GM19452 (cell line): ENCODE data around the gene CLK4.

Source experiments
- ATAC-seq: cut with Tn5 transposase; IDR thresholded peaks from one replicate; pipeline ENCODE4 v1.9.1; 2021; ENCODE audit not compliant: unreplicated experiment

CLK4 gene

GRCh38 chr5:178626484-178627258 is at the start of gene CLK4:
Gene CLK4, minus strand, starts transcription at chr5:178627050. Its CDS starts 3,634 bp downstream, at chr5:178623416.
- ATAC-seq, result peak; percentile 77

GRCh38 chr5:178675922-178676321 is 49.1 kb upstream of the CLK4 start:
- ATAC-seq, result no peak

DNA sequence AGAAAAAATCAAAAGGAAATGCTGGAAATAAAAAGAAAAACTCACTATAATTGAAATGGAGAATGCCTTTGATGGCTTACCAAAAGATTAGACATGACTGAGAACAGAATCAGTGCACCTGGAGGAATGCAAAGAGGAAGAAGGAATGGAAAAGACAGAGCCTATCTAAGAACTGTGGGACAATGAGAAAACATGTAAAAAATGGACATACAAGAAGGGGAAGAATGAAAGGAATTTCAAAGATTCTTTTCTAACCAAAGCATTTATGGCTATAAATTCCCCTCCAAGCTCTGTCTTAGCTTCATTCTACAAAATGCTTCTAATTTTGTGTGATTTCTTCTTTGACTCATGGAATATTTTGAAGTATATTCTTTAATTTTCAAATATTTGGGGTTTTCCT is 47.5 kb upstream of the CLK4 start:
- ATAC-seq, result no peak

DNA sequence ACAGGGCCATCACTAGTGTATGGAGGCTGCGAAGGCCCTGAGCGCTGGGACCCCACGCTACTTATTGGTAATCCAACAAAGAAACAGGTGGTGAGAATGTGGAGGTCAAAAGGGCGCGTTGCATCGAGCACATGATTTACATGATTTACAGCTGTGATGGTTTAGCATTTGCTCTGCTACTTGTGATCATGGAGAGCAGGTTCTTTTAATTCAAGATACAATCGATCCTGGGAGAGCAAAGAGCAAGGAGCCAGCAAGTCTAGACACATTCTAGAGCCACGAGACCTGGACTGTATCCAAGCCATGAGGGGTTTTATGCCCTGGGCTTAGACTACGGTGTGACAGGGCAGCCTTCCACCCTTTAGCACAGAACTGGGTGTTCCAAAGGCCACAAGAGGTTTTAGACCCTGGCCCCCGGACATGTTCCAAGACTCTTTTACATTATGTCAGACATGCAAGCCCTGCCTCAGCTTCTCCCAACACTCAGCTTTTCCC is 47.0 kb upstream of the CLK4 start:
- no peak for ATAC-seq

- ATAC-seq, result no peak
Measured at GRCh38 chr5:178672630-178673029, 45.8 kb upstream of the CLK4 start.

DNA sequence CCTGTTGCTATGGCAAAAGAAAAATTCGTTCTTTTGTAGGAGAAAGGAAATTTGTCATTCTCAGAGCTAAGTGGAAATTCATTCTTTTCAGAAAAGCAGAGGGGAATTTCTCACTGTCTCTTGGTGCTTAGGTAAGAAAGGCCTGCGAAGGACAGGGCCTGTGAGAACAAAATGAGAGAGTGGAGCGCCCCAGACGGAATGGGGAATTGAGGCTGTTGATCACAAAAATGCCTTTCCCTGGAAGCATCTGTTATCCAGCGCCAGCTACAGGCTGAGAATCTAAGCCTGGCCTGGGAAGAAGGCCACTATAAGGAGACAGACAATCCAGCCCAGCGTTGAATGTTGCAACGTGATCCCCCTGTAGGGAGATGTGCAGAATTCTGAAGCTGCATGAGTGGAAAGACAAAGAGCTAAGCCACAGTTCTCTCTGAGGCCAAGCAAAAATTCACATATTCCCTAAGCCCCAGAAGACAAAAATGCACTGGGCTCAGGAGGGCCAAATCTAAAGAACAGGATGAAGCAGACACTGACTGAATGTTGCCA is 44.8 kb upstream of the CLK4 start:
- no peak for ATAC-seq

GRCh38 chr5:178670351-178670885 is 43.6 kb upstream of the CLK4 start:
- no peak for ATAC-seq

DNA sequence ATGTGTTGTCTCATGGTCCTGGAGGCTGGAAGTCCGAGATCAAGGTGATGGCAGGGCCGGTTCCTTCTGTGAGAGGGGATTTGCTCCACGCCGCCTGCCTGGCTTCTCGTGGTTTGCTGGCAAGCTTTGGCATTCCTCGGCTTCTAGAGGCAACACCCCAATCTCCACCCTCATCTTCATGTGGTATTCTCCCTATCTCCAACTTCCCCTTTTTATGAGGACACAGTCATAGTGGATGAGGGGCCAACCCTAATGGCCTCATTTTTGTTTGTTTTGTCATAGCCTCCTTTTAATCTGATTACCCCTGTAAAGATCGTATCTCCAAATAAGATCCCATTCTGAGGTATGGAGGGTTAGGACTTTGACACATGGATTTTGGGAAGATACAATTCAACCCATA is 41.7 kb upstream of the CLK4 start:
- no peak for ATAC-seq

DNA sequence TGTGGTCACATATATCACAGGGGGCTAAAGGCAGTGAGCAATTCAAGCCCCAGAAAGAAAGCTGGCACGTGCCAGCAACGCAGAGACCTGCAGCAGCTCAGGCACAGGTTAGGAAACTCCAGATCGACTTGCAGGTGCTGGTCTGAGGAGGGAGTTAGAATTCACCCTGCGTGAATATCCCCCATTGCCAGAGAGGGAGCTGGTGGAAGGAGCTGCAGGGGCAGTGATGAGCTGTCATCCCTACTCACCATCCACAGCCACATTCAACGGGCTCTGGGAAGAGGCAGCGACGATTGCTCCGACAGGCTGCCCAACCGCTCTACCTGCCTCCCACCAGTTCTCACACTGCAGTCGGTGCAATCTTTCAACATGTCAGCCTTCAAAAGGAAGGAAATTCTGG is 40.8 kb upstream of the CLK4 start:
- no peak for ATAC-seq

- no peak for ATAC-seq
Measured at GRCh38 chr5:178667101-178667500, 40.3 kb upstream of the CLK4 start.

GRCh38 chr5:178664141-178664540 is 37.3 kb upstream of the CLK4 start:
- ATAC-seq, result no peak

DNA sequence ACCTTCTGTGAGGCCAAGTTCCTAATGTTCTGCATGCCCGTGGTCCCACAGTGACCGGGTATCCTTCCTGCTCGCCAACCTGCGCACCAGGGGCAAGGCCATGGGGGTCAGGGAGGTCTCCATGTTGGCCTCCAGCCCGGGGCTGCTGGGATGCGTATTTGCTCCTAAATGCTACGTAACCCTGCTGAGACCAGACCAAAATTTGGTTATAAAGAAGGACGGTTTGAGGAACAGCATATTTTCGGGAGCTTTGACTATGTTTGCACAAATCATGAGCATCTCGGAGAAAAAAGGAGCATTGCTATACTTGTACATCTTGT is 35.7 kb upstream of the CLK4 start:
- ATAC-seq, result no peak

DNA sequence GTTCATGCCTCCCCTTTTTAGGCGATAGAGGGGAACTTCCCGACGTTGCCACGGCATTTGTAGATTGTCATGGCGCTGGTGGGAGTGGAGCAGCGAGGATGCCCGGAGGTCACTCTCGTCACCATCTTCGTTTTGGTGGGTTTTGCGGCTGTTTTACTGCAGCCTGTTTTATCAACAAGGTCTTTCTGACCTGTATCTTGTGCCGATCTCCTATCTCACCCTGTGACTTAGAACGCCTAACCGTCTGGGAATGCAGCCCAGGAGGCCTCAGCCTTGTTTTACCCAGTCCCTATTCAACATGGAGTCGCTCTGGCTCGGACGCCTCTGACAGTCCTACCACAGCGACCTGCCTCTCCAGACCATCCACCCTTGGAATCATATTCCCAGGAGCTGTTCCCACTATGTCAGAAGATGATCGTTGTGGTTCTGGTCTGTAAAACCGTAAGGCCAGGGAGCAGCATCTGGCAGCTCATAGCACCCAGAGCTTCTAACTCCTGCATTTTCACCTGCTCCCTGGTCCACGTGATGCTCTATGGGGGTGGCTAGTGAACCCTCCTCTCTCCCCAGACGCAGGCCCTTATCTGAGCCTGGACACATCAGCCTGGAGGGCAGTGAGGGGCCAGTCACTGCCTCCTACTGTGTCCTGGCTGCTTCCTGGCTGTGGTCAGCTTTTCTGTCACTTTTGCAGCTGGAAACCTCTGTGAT is 35.1 kb upstream of the CLK4 start:
- no peak for ATAC-seq

DNA sequence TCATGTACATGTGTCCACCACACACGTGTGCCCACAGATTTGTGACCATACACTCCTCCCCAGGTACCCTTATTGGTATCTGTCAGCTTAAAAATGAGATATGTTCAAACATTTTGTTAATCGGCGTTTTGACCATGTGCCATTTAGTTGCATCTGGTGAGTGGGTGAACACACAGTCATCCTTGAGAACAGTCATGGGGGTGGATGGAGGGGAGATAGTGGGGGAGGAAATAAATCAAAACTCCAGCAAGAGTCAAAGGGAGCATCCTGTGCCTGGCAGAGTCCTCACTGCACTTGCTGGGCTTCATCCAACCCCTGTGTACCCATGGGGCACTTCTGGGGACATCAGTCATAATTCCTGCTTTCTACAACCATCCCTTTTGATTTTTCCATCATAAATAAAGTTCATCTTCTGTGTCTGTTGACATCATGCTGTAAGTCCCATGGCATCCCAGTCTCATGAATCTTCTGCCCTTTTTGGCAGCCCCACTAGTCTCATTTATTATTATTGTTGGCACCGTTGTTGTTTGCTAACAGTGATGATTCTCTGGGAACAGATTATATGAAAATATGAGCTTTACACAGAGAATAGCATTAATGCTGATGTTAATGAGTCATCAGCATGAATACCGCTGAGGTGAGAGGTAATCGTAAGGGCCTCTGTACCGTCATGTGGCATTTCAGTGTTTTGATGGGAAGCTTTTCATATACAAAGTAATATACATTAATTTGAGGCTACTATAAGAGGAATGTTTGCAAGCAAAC is 24.4 kb upstream of the CLK4 start:
- ATAC-seq, result no peak

GRCh38 chr5:178650214-178650613 is 23.4 kb upstream of the CLK4 start:
- ATAC-seq, result no peak

- ATAC-seq, result no peak
Measured at GRCh38 chr5:178649580-178649979, 22.7 kb upstream of the CLK4 start.

GRCh38 chr5:178644826-178645545 is 18.1 kb upstream of the CLK4 start:
- ATAC-seq, result no peak

- ATAC-seq, result no peak
Measured at GRCh38 chr5:178642351-178642909, 15.6 kb upstream of the CLK4 start.

GRCh38 chr5:178641711-178642110 is 14.9 kb upstream of the CLK4 start:
- ATAC-seq, result no peak

DNA sequence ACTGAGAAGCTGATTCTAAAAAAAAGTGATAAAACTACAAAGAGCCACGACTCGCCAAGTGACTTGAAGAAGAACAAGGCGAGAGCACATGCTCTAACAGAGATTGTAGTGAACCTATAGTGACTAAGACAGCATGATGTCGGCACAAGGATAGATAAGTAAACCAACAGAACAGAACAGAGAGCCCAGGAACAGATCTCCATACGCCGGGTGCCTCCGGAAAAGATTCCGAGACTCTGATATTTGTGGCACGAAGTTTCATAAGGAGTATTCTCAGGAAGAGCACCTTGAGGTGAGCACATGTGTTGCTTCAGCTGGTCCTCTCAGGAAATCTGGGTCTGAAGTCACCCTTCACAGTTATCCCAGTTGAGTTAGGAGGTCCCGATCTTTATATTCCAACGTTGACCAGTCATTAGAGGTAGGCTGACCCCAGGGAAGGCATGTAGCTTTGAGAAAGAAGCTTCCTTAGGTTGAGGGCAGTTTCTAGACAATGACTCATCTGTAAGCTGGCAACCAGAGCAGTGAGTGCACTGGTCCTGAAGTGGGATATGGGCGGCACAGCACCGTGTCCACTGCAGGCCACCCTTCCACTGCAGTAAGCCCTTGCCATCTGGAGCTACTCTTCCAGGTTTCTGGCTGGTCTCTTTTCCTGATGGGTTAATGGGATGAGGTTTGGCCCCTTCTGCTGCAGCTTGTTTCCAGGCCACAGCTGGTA is 13.6 kb upstream of the CLK4 start:
- ATAC-seq, result no peak
